GM18499 (cell line): ENCODE data around the gene RNGTT.
A peak's percentile ranks its signal among the peaks of the same experiment; 100 is the strongest.
"Not testable (repeated sequence)": the region's sequence is repeated elsewhere in the genome, so short reads cannot be mapped to it uniquely, and the experiment has no call there.

Experiments
- ATAC-seq: cut with Tn5 transposase; IDR thresholded peaks from one replicate; pipeline ENCODE4 v1.9.1; 2021; ENCODE audit warnings: moderate number of reproducible peaks; ENCODE audit not compliant: insufficient read depth, unreplicated experiment

Gene RNGTT

GRCh38 chr6:88825856-88826255 lies 137.6 kb downstream of the RNGTT start:
- ATAC-seq, result no peak

- no peak for ATAC-seq
These were observed 139.4 kb downstream of the RNGTT start for GRCh38 chr6:88823998-88824397.

GRCh38 chr6:88815491-88815890 lies 147.9 kb downstream of the RNGTT start:
- ATAC-seq, result no peak

GRCh38 chr6:88814909-88815308 lies 148.5 kb downstream of the RNGTT start:
- ATAC-seq, result no peak

- ATAC-seq, result no peak
These were observed 150.4 kb downstream of the RNGTT start for GRCh38 chr6:88813045-88813444.

- no peak for ATAC-seq
These were observed 152.7 kb downstream of the RNGTT start for GRCh38 chr6:88810701-88811100.

- ATAC-seq, result no peak
These were observed 153.3 kb downstream of the RNGTT start for GRCh38 chr6:88810089-88810488.

GRCh38 chr6:88808381-88808780 lies 155.0 kb downstream of the RNGTT start:
- no peak for ATAC-seq

- no peak for ATAC-seq
These were observed 155.8 kb downstream of the RNGTT start for GRCh38 chr6:88807622-88808021.

GRCh38 chr6:88806728-88807127 lies 156.7 kb downstream of the RNGTT start:
- ATAC-seq, result no peak

GRCh38 chr6:88804701-88805100 lies 158.7 kb downstream of the RNGTT start:
- no peak for ATAC-seq

- no peak for ATAC-seq
These were observed 177.9 kb downstream of the RNGTT start for GRCh38 chr6:88785478-88785877.

GRCh38 chr6:88780714-88781389 lies 182.6 kb downstream of the RNGTT start:
- ATAC-seq, result peak; percentile 74

- no peak for ATAC-seq
These were observed 187.4 kb downstream of the RNGTT start for GRCh38 chr6:88775866-88776571.

GRCh38 chr6:88768114-88768513 lies 195.3 kb downstream of the RNGTT start:
- ATAC-seq, result not testable (repeated sequence)

GRCh38 chr6:88764081-88764480 lies 199.3 kb downstream of the RNGTT start:
- ATAC-seq, result no peak

GRCh38 chr6:88763160-88763559 lies 200.3 kb downstream of the RNGTT start:
- ATAC-seq, result no peak

- peak; percentile 48 for ATAC-seq
These were observed 202.0 kb downstream of the RNGTT start for GRCh38 chr6:88761237-88762031.

- no peak for ATAC-seq
These were observed 203.3 kb downstream of the RNGTT start for GRCh38 chr6:88760091-88760490.

- no peak for ATAC-seq
These were observed 212.5 kb downstream of the RNGTT start for GRCh38 chr6:88750936-88751335.

- ATAC-seq, result no peak
These were observed 213.6 kb downstream of the RNGTT start for GRCh38 chr6:88749849-88750248.
